Medulla oblongata (tissue), 1 donor: ENCODE data around the gene ARPP19.
"Not testable (repeated sequence)": the region's sequence is repeated elsewhere in the genome, so short reads cannot be mapped to it uniquely, and the experiment has no call there.

Source experiments
- DNase-seq: peaks from one replicate; pipeline ENCODE4 v3.0.0-alpha.2; 2015; ENCODE audit errors: extremely low spot score

The ARPP19 gene

GRCh38 chr15:52551762-52552161, 17.1 kb downstream of the ARPP19 start:
- peak; percentile 40 for DNase-seq

GRCh38 chr15:52551186-52551585, 17.6 kb downstream of the ARPP19 start:
- not testable (repeated sequence) for DNase-seq

- no peak for DNase-seq
Measured at GRCh38 chr15:52546031-52546751, 22.6 kb downstream of the ARPP19 start.

- DNase-seq = no peak
Measured at GRCh38 chr15:52540374-52541012, 28.3 kb downstream of the ARPP19 start.

- no peak for DNase-seq
Measured at GRCh38 chr15:52537459-52537858, 31.4 kb downstream of the ARPP19 start.

- no peak for DNase-seq
Measured at GRCh38 chr15:52532427-52532826, 36.4 kb downstream of the ARPP19 start.

- DNase-seq = no peak
Measured at GRCh38 chr15:52529940-52530339, 38.9 kb downstream of the ARPP19 start.

GRCh38 chr15:52529341-52529924, 39.4 kb downstream of the ARPP19 start:
- DNase-seq = peak; percentile 25

- DNase-seq = peak; percentile 75
Measured at GRCh38 chr15:52528564-52529340, 40.1 kb downstream of the ARPP19 start, which contains the start of gene MYO5A. TSS of gene MYO5A (minus strand) at chr15:52528880. CDS start at chr15:52528806, 74 bp downstream.

- DNase-seq = peak; percentile 53
Measured at GRCh38 chr15:52527911-52528563, 40.8 kb downstream of the ARPP19 start.

GRCh38 chr15:52527196-52527910, 41.5 kb downstream of the ARPP19 start:
- DNase-seq = peak; percentile 38

- no peak for DNase-seq
Measured at GRCh38 chr15:52524223-52525136, 44.4 kb downstream of the ARPP19 start.

GRCh38 chr15:52523647-52524046, 45.2 kb downstream of the ARPP19 start:
- DNase-seq = peak; percentile 46

- no peak for DNase-seq
Measured at GRCh38 chr15:52523192-52523591, 45.6 kb downstream of the ARPP19 start.

GRCh38 chr15:52521682-52522081, 47.1 kb downstream of the ARPP19 start:
- no peak for DNase-seq

GRCh38 chr15:52520421-52520820, 48.4 kb downstream of the ARPP19 start:
- DNase-seq = no peak

- no peak for DNase-seq
Measured at GRCh38 chr15:52518487-52519371, 50.1 kb downstream of the ARPP19 start.

- DNase-seq = no peak
Measured at GRCh38 chr15:52517014-52517413, 51.8 kb downstream of the ARPP19 start.

- no peak for DNase-seq
Measured at GRCh38 chr15:52515343-52515742, 53.5 kb downstream of the ARPP19 start.
